Raji (cell line): ENCODE measurements around the gene PDE4B.

Source experiments
- POLR2A ChIP-seq: IDR thresholded peaks from 2 replicates; pipeline ENCODE4 v1.6.1; 2011; ENCODE audit warnings: low read depth, low read length, control low read depth; ENCODE audit not compliant: insufficient read depth

The PDE4B gene

GRCh38 chr1:66152034-66152433, 359.3 kb downstream of the PDE4B start:
- no peak for TF ChIP-seq POLR2A

DNA sequence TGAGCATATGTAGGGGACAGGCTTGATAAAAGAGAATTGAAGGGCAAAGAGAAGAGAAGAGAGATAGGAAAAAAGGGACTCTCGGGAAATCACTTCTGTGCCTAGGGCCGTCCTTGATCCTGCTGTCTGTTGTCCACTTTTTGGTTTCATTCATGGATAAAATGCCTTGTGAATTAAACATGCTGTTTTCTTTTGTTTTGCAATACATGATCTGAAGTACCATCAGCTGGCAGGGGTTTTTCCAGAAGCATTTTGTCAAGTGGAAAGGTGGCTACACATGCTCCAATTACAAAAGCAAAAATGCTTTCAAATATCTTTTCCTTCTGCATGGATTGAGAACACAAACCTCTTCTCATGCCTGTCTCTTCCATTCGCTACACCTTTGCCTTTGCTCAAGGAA, 361.7 kb downstream of the PDE4B start:
- TF ChIP-seq POLR2A: no peak

- no peak for TF ChIP-seq POLR2A
Observed at GRCh38 chr1:66156144-66156543, 363.4 kb downstream of the PDE4B start.

GRCh38 chr1:66159800-66160199, 367.1 kb downstream of the PDE4B start:
- no peak for TF ChIP-seq POLR2A

DNA sequence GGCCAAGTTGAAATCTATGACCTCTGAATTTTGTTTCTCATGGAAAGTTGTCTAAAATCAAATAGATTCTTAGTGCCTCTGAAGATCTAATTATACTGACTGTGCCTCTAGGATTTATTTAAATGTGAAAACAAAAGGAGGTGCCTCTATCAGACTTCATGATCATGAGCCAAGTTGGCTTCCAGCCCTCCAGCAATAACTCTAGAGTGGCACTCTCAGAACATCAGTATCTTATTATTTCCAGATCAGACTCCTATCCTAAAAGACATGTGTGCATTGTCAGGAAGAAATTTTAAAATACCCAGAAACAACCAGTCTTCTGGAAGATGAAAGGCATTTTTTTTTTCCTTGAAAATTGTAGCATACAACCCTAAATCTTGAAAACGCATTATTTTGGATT, 368.0 kb downstream of the PDE4B start:
- no peak for TF ChIP-seq POLR2A

GRCh38 chr1:66166753-66167152, 374.1 kb downstream of the PDE4B start:
- TF ChIP-seq POLR2A: no peak

DNA sequence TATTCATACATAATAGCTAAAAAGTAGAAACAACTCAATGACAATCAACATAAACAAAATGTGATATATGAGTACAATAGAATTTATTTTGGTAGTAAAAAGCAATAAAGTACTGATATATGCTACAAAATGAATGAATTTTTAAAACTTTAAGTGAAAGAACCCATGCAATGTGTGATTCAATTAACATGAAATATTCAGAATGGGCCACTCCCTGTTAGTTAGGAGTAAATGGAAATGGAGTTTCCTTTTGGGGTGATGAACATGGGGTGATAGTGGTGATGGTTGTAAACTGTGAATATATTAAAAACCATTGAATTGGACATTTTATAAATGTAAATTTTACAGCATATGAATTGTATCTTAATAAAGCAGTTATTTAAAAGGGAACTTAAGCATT, 374.6 kb downstream of the PDE4B start:
- TF ChIP-seq POLR2A: no peak

DNA sequence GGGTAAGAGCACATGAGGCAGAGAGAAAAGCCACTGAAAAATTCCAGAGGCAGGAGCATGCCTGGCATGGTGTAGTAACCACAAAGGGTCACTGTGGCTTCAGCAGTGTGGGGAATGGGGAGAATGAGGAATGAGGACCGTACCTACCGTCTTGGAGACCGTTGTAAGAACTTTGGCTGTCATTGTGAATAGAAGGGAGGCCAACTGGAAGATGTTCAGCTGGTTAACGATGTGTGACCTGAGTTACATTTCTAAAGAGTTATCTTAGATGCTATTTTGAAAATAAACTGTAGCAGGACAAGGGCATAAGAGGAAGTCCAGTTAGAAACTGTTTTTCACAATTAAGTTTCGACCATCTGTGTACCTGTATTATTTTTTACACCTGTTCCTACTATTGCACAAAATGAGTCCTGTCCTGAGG, 375.8 kb downstream of the PDE4B start:
- TF ChIP-seq POLR2A: no peak

DNA sequence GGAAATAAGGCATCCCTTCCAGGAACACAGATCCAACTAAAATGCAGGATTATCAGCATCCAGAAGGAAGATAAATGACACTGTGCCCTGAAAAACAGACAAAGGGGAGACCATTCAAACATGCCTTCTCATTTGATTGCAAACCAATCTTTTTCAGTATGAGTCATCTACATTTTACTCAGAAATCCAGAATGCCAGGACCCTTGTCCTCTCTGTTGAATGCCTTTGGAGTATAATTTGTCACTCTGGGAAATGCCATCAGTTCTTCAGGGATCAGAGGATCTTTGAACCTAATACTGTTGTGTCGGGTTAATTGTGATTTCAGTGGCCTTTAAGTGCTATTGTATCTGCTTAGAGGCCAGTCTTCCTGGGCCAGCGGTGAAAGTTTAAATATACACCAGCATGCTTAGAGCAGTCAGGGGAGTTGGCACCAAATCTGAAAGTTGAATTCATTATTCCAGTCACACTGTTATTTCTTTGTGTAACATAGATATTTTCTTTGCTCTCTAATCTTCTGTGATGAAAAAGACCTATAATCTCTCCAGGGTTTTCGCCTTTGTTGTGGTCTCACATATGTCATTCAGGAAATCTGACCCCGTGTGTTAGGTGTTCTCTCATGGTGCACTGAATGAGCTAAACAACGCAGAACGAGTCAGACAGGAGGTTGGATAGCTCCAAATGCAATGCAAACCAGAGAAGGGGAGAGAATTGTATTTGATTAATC, 376.4 kb downstream of the PDE4B start:
- TF ChIP-seq POLR2A: no peak

DNA sequence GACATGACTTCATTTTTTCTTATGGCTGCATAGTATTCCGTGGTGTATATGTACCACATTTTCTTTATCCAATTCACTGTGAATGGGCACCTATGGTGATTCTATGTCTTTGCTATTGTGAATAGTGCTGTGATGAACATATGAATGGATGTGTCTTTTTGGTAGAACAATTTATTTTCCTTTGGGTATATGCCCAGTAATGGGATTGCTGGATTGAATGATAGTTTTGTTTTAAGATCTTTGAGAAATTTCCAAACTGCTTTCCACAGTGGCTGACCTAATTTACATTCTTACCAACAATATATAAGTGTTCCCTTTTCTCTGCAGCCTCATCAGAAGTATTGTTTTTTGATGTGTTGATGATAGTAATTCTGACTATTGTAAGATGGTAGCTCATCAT, 379.6 kb downstream of the PDE4B start:
- no peak for TF ChIP-seq POLR2A

- no peak for TF ChIP-seq POLR2A
Observed at GRCh38 chr1:66175098-66175497, 382.4 kb downstream of the PDE4B start.

DNA sequence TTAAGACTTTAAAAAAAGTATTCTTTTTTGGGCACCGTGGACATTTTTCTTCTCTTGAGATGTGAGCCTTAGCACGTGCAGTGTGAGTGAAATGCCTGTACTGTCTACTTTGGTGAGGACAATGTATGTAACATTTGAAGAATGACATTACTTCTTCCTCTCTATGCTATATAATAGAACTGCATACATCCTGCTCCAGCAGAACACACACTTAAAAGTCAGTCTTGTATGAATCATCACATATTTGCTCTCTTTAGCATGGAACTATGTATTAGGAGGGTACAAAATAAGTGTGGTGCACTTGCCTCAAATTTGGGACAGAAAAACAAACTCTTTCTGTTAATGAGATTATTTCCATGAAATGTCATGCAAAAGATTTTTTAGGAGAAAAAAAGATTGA, 382.9 kb downstream of the PDE4B start:
- TF ChIP-seq POLR2A: no peak

DNA sequence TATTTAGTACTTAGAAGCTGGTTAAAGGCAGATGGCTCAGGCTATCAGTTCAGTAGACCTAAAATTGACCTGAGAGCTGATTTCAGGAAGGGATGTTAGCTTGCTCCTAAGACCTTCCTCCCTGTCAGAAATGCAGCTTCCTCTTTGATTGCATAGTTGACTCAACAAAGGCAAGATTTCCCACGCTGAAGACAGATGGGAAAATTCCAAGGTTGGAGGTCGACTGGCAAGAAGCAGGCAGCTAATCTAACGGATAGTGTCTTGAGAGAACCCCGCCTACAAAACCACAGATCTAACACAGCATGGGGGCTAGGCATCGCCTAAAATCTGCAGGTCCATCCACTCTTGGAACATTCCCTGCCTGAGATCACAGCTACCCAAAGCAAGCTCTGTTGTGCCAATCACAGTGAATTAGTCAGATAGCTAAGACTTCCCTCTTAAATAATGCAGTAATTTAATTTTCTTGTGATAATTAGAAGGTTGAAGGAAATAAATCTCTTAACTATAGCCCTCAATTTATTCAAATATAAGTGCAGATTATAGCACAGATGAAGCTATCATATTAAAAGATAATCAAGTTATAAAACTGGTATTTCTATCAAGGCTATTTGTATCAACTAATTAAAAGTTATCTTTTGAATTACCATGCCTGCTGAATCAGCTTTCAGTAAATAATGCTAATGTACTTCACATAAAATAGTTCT, 383.5 kb downstream of the PDE4B start:
- no peak for TF ChIP-seq POLR2A

GRCh38 chr1:66176832-66177231, 384.1 kb downstream of the PDE4B start:
- no peak for TF ChIP-seq POLR2A

DNA sequence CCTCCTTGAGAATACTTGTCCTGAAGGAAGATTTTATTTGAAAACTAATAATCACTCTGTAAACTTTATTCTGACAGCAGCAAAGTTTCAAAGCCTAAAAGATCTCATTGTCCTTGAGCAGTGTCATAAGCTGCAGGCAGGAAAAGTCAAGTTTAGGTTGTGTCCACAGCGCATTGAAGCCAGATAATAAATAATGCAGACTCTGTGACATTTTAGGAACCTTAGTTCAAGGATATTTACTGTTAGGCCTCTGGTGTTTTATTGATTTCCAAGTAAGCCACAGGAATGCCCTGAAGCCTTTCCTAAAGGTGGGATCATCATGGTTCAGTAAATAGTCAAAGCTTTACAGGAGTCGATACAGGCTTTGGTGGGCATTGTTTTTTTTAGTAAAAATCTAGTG, 384.8 kb downstream of the PDE4B start:
- no peak for TF ChIP-seq POLR2A

GRCh38 chr1:66182026-66182425, 389.3 kb downstream of the PDE4B start:
- no peak for TF ChIP-seq POLR2A

DNA sequence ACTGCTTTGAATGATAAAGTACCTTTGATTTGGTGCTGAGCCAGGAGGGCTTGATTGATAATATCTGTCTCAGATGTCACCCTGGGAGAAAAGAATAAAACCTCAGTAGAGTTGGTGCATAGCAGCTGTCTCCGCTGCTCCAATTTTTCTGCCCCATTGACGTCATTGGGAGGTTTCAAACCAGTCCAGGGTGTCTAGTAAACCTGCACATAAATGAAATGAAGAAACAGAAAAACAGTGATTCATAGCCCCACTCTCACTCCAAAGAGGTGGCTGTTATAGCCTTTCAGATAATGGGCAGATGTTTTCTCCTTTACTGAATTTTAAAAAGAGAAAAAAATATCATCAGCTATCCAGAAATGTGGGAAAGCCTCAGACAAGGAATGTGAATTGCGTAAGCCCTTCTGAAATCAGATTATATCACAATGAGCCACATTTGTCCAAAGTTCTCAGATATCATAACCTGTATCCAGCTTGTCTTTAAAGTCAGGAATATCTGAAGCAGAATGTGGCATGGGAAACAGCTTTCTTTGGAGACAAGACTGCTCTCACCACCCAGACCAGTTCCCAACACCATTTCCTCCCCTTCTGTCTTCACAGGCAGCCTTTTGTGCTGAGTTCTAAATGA, 390.0 kb downstream of the PDE4B start:
- no peak for TF ChIP-seq POLR2A

GRCh38 chr1:66183400-66183799, 390.7 kb downstream of the PDE4B start:
- TF ChIP-seq POLR2A: no peak
